Loucy (cell line): ENCODE results near the gene RGL4.

Experiments
- H2AFZ ChIP-seq: fragments of 200-600 bp; sonication (generic); 2 replicates; pipeline ENCODE4 v1.6.0; 2016; ENCODE audit warnings: antibody characterized with exemption, mild to moderate bottlenecking, low read length, moderate library complexity
- H3F3A ChIP-seq: fragments of 200-600 bp; 2 replicates; pipeline ENCODE4 v1.6.0; 2016; ENCODE audit warnings: antibody characterized with exemption, low read depth, mild to moderate bottlenecking
- H3K27me3 ChIP-seq: fragments of 200-600 bp; sonication (generic); 2 replicates; pipeline ENCODE4 v1.6.1; 2014; ENCODE audit warnings: low read length, mild to moderate bottlenecking; ENCODE audit not compliant: insufficient read depth, poor library complexity, severe bottlenecking
- H3K36me3 ChIP-seq: fragments of 200-600 bp; sonication (generic); 2 replicates; pipeline ENCODE4 v1.6.1; 2016; ENCODE audit warnings: low read length; ENCODE audit not compliant: insufficient read depth
- H3K4me1 ChIP-seq: fragments of 200-600 bp; sonication (generic); 2 replicates; pipeline ENCODE4 v1.5.1; 2014; ENCODE audit warnings: low read length, mild to moderate bottlenecking; ENCODE audit not compliant: insufficient read depth, poor library complexity, severe bottlenecking
- H3K4me2 ChIP-seq: fragments of 200-600 bp; sonication (generic); 2 replicates; pipeline ENCODE4 v1.6.0; 2014; ENCODE audit warnings: antibody characterized with exemption, low read length, low read depth, mild to moderate bottlenecking; ENCODE audit not compliant: poor library complexity, severe bottlenecking
- H3K4me3 ChIP-seq: fragments of 200-600 bp; sonication (generic); 2 replicates; pipeline ENCODE4 v1.5.1; 2014; ENCODE audit warnings: low read length, mild to moderate bottlenecking, mixed read lengths; ENCODE audit not compliant: poor library complexity, severe bottlenecking
- H3K79me2 ChIP-seq: fragments of 200-600 bp; sonication (generic); 2 replicates; pipeline ENCODE4 v1.6.1; 2014; ENCODE audit warnings: low read length; ENCODE audit not compliant: insufficient read depth
- H3K9ac ChIP-seq: fragments of 200-600 bp; sonication (generic); 2 replicates; pipeline ENCODE4 v1.6.0; 2014; ENCODE audit warnings: mild to moderate bottlenecking, low read depth, low read length, moderate library complexity; ENCODE audit not compliant: poor library complexity, severe bottlenecking
- H3K9me2 ChIP-seq: fragments of 200-600 bp; sonication (generic); replicated peaks from 2 replicates; pipeline ENCODE4 v1.6.1; 2016; ENCODE audit warnings: low read depth, low read length, mixed read lengths
- H3K9me3 ChIP-seq: fragments of 200-600 bp; sonication (generic); 2 replicates; pipeline ENCODE4 v1.6.1; 2014; ENCODE audit warnings: mild to moderate bottlenecking, antibody characterized with exemption, low read length, low read depth; ENCODE audit not compliant: insufficient read depth
- H4K20me1 ChIP-seq: fragments of 200-600 bp; sonication (generic); 2 replicates; pipeline ENCODE4 v1.6.0; 2014; ENCODE audit warnings: antibody characterized with exemption, low read length, mild to moderate bottlenecking; ENCODE audit not compliant: insufficient read depth, poor library complexity, severe bottlenecking
- CTCF ChIP-seq: fragments of 200-600 bp; sonication (generic); conservative IDR thresholded peaks from 2 replicates; pipeline ENCODE4 v1.5.1; 2014; ENCODE audit warnings: mild to moderate bottlenecking, antibody characterized with exemption, low read length
- EZH2phosphoT487 ChIP-seq: fragments of 200-600 bp; IDR thresholded peaks from 2 replicates; pipeline ENCODE4 v1.6.1; 2018; ENCODE audit warnings: antibody characterized with exemption, mild to moderate bottlenecking, moderate library complexity, borderline replicate concordance

Gene RGL4

DNA sequence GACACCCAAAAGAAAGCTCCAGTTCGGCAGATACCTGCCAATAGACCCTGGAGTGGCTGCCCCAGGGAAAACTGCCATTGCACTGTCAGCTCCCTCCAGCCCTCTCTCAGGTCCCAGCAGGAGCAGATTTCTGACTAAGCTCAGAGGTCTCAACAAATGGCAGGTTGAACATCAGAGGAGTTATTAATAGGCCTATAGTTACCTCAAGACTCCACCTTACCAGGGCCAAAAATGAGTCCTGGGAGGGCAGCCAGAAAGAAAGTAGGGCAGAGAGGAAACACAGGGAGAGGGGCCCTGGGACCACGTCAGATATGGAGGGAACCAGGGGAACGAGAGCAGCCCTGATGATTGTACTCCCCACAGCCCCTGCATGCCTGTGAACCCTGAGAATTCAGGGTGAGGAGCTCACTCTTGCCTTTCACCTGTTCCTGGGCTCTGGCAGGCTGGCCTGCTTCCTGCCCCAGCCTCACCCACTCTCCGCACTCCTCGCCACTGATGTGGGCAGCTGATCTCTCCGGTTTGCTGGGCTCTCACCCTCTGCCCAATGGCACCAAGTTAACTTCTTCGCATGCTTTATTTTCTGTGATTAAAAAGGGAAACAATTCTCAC, 4.3 kb upstream of the RGL4 start:
- no peaks in the 10 kb centered on the region for H3K27me3 ChIP-seq
- no peak overlapping the region for H2AFZ ChIP-seq
- no peak overlapping the region for H3K4me2 ChIP-seq
- no peaks in the 10 kb centered on the region for H3K9me3 ChIP-seq
- no peaks in the 10 kb centered on the region for H3K4me1 ChIP-seq
- no peak overlapping the region for H3K4me3 ChIP-seq
- peaks cover 11% of the 10 kb centered on the region; the same call in 1 of the 2 replicates for H3K36me3 ChIP-seq
- no peaks in the 10 kb centered on the region for H3K79me2 ChIP-seq
- TF ChIP-seq EZH2phosphoT487 (no peak), CTCF (no peak)
- no peaks in the 10 kb centered on the region for H3K9me2 ChIP-seq
- H4K20me1 ChIP-seq, result no peaks in the 10 kb centered on the region
- H3F3A ChIP-seq, result no peaks in the 10 kb centered on the region
- H3K9ac ChIP-seq, result no peak overlapping the region

- Histone ChIP-seq H2AFZ (no peak overlapping the region), H3K36me3 (peaks cover 22% of the 10 kb centered on the region; the same call in 1 of the 2 replicates), H4K20me1 (no peaks in the 10 kb centered on the region), H3K9me3 (no peaks in the 10 kb centered on the region), H3F3A (no peaks in the 10 kb centered on the region), H3K4me1 (no peaks in the 10 kb centered on the region), H3K9ac (no peak overlapping the region), H3K4me3 (no peak overlapping the region), H3K9me2 (no peaks in the 10 kb centered on the region), H3K4me2 (no peak overlapping the region), H3K79me2 (no peaks in the 10 kb centered on the region), H3K27me3 (no peaks in the 10 kb centered on the region)
- TF ChIP-seq CTCF (no peak), EZH2phosphoT487 (no peak)
Observed at GRCh38 chr22:23688121-23688520, 2.7 kb upstream of the RGL4 start.

DNA sequence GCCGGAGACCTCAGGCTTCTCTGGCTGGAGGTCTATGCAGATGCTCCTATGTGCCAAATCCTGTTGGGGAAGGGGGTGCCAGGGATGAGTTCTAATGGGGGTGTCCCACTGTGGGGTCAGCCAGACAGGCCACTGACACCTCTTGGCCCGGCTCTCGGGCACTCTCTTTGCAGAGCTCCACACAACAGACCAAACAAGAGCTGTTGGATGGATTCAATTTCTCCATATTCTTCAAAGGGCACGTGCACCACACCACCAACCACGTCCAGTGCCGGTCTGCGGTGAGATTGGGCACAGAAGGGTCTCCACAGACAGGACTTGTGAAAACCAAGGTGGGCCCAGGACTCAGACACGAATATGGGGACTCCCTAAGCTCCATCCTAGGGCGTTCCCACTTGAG, 2.2 kb upstream of the RGL4 start:
- H3K9ac ChIP-seq, result no peak overlapping the region
- no peaks in the 10 kb centered on the region for H3K9me2 ChIP-seq
- H3K27me3 ChIP-seq, result no peaks in the 10 kb centered on the region
- no peak overlapping the region for H3K4me3 ChIP-seq
- no peaks in the 10 kb centered on the region for H3K4me1 ChIP-seq
- no peaks in the 10 kb centered on the region for H3K9me3 ChIP-seq
- H3K36me3 ChIP-seq, result peaks cover 23% of the 10 kb centered on the region; the same call in 1 of the 2 replicates
- H4K20me1 ChIP-seq, result no peaks in the 10 kb centered on the region
- no peak overlapping the region for H3K4me2 ChIP-seq
- H2AFZ ChIP-seq, result no peak overlapping the region
- no peaks in the 10 kb centered on the region for H3K79me2 ChIP-seq
- H3F3A ChIP-seq, result no peaks in the 10 kb centered on the region
- TF ChIP-seq EZH2phosphoT487 (no peak), CTCF (no peak)
